Activated CD4-positive, CD25-positive, alpha-beta regulatory T cell treated with anti-CD3 and anti-CD28 coated beads, Interleukin-2, amount 50 U/mL, for 16 hours (primary cell): ENCODE data around the gene SLC17A2.
"Not testable (repeated sequence)": the region's sequence is repeated elsewhere in the genome, so short reads cannot be mapped to it uniquely, and the experiment has no call there.

Source experiments
- DNase-seq: peaks from one replicate; pipeline ENCODE4 v3.0.0-alpha.2; 2020; ENCODE audit warnings: low read depth, low spot score

SLC17A2 gene

GRCh38 chr6:25951296-25952032 is 21.0 kb upstream of the SLC17A2 start:
- no peak for DNase-seq

- DNase-seq: no peak
Observed at GRCh38 chr6:25950297-25950696, 19.8 kb upstream of the SLC17A2 start.

- no peak for DNase-seq
Observed at GRCh38 chr6:25949695-25950094, 19.2 kb upstream of the SLC17A2 start.

- DNase-seq: not testable (repeated sequence)
Observed at GRCh38 chr6:25947492-25947891, 17.0 kb upstream of the SLC17A2 start.

- DNase-seq: no peak
Observed at GRCh38 chr6:25946631-25947030, 16.1 kb upstream of the SLC17A2 start.

- not testable (repeated sequence) for DNase-seq
Observed at GRCh38 chr6:25945738-25946137, 15.2 kb upstream of the SLC17A2 start.

GRCh38 chr6:25944688-25945574 is 14.4 kb upstream of the SLC17A2 start:
- no peak for DNase-seq

- DNase-seq: no peak
Observed at GRCh38 chr6:25943887-25944286, 13.4 kb upstream of the SLC17A2 start.

- DNase-seq: no peak
Observed at GRCh38 chr6:25942561-25943147, 12.2 kb upstream of the SLC17A2 start.

- no peak for DNase-seq
Observed at GRCh38 chr6:25939593-25939992, 9.1 kb upstream of the SLC17A2 start.

- no peak for DNase-seq
Observed at GRCh38 chr6:25935953-25936352, 5.5 kb upstream of the SLC17A2 start.

GRCh38 chr6:25934735-25935313 is 4.3 kb upstream of the SLC17A2 start:
- DNase-seq: no peak

- DNase-seq: no peak
Observed at GRCh38 chr6:25934156-25934555, 3.7 kb upstream of the SLC17A2 start.

- no peak for DNase-seq
Observed at GRCh38 chr6:25931411-25931709, 869 bp upstream of the SLC17A2 start.

GRCh38 chr6:25929785-25930184 is 706 bp downstream of the SLC17A2 start:
- not testable (repeated sequence) for DNase-seq

- no peak for DNase-seq
Observed at GRCh38 chr6:25928562-25929324, 1.7 kb downstream of the SLC17A2 start.

GRCh38 chr6:25927756-25928216 is 2.7 kb downstream of the SLC17A2 start:
- DNase-seq: no peak

- DNase-seq: no peak
Observed at GRCh38 chr6:25927178-25927577, 3.3 kb downstream of the SLC17A2 start.

- DNase-seq: no peak
Observed at GRCh38 chr6:25925876-25926275, 4.6 kb downstream of the SLC17A2 start.

GRCh38 chr6:25922301-25922700 is 8.2 kb downstream of the SLC17A2 start:
- DNase-seq: no peak

GRCh38 chr6:25921525-25922203 is 8.8 kb downstream of the SLC17A2 start:
- DNase-seq: no peak
